H1 (cell line): ENCODE data around the gene PSMF1. TPM values are rescaled to one million over a fixed set of nuclear protein-coding genes. Genes with fewer than 3 reads are reported as not detected.

Source experiments
- CTCF ChIA-PET: fragments of 300-600 bp; sonication (Branson Sonifier 250); formaldehyde crosslinking; loops from one replicate; lab custom pipeline; 2021; ENCODE audit not compliant: partially characterized antibody; lab: Charles Lee
- POLR2A ChIA-PET: fragments of 300-600 bp; sonication (Branson Sonifier 250); formaldehyde crosslinking; loops from one replicate; lab custom pipeline; 2021; ENCODE audit warnings: inconsistent platforms; ENCODE audit not compliant: partially characterized antibody; lab: Charles Lee
- DNase-seq, 2 experiments: peaks; one replicate each; pipeline versions ENCODE4 v3.0.0 to v3.0.0-alpha.2; 2010 to 2022; ENCODE audit warnings: low spot score in 2 of 2, low read depth in 1 of 2, mixed read lengths in 1 of 2
- FAIRE-seq: peaks from 2 replicates; lab custom pipeline; 2011; peaks lifted over from hg19 to GRCh38; lab: Jason Lieb, UNC
- H2AFZ ChIP-seq: 2 replicates; pipeline ENCODE4 v1.8.1; 2012; ENCODE audit warnings: low read length, inconsistent platforms
- H2AK5ac ChIP-seq: 2 replicates; pipeline ENCODE4 v1.6.1; 2013; ENCODE audit warnings: low read depth, low read length
- H2BK120ac ChIP-seq: replicated peaks from 2 replicates; pipeline ENCODE3; 2013; ENCODE audit warnings: low read depth, low read length, inconsistent platforms
- H2BK12ac ChIP-seq: 2 replicates; pipeline ENCODE4 v1.6.1; 2013; ENCODE audit warnings: low read depth, low read length
- H2BK15ac ChIP-seq: 2 replicates; pipeline ENCODE4 v1.6.1; 2013; ENCODE audit warnings: low read length
- H2BK20ac ChIP-seq: 2 replicates; pipeline ENCODE4 v1.6.1; 2013; ENCODE audit warnings: low read length
- H2BK5ac ChIP-seq: 2 replicates; pipeline ENCODE4 v1.6.1; 2013; ENCODE audit warnings: low read depth, low read length
- H3K14ac ChIP-seq: 2 replicates; pipeline ENCODE4 v1.6.1; 2013; ENCODE audit warnings: inconsistent platforms; ENCODE audit not compliant: insufficient read length
- H3K18ac ChIP-seq: 2 replicates; pipeline ENCODE4 v1.6.1; 2013; ENCODE audit warnings: low read length; ENCODE audit errors: extremely low read depth
- H3K23ac ChIP-seq: 2 replicates; pipeline ENCODE4 v1.6.1; 2013; ENCODE audit warnings: inconsistent platforms; ENCODE audit not compliant: insufficient read length
- H3K23me2 ChIP-seq: 2 replicates; pipeline ENCODE4 v1.6.1; 2013; ENCODE audit warnings: low read depth, low read length
- H3K27ac ChIP-seq: 2 replicates; pipeline ENCODE4 v1.6.1; 2011; ENCODE audit warnings: low read depth, low read length, inconsistent platforms
- H3K27me3 ChIP-seq, 4 experiments: replicated peaks in 1 of 4; 1 replicate in 1 of 4; 2 replicates in 3 of 4; pipeline versions ENCODE4 v1.6.1 to v1.8.1; 2011 to 2013; ENCODE audit warnings: low read length in 3 of 4, mild to moderate bottlenecking in 3 of 4, inconsistent platforms in 2 of 4, mixed read lengths in 2 of 4, moderate library complexity in 1 of 4; ENCODE audit not compliant: control insufficient read depth in 3 of 4, insufficient read depth in 3 of 4; ENCODE audit errors: extremely low read depth in 1 of 4
- H3K36me3 ChIP-seq, 4 experiments: 2 replicates each; pipeline versions ENCODE4 v1.6.1 to v1.8.1; 2011 to 2013; ENCODE audit warnings: mild to moderate bottlenecking in 4 of 4, low read length in 3 of 4, moderate library complexity in 2 of 4, control low read depth in 1 of 4, inconsistent platforms in 1 of 4; ENCODE audit not compliant: insufficient read depth in 4 of 4, control insufficient read depth in 2 of 4
- H3K4ac ChIP-seq: replicated peaks from 2 replicates; pipeline ENCODE3; 2013; ENCODE audit warnings: low read length, low read depth, mixed read lengths, inconsistent platforms; ENCODE audit not compliant: insufficient read length
- H3K4me1 ChIP-seq, 4 experiments: replicated peaks in 1 of 4; 1 replicate in 1 of 4; 2 replicates in 3 of 4; pipeline versions ENCODE4 v1.6.1 to v1.8.1; 2011 to 2013; ENCODE audit warnings: low read length in 3 of 4, inconsistent platforms in 2 of 4, mixed read lengths in 1 of 4; ENCODE audit not compliant: insufficient read depth in 4 of 4, control insufficient read depth in 3 of 4
- H3K4me2 ChIP-seq, 2 experiments: 2 replicates each; pipeline versions ENCODE4 v1.6.1 to v1.8.1; 2011 to 2013; ENCODE audit warnings: low read depth in 2 of 2, low read length in 2 of 2, control low read depth in 1 of 2, inconsistent platforms in 1 of 2, mild to moderate bottlenecking in 1 of 2; ENCODE audit not compliant: insufficient read depth in 1 of 2
- H3K4me3 ChIP-seq, 4 experiments: fragments of 200-600, 300-600 bp in 1 of 4; sonication (generic), shearing (Covaris generic), sonication (Bioruptor Twin) in 1 of 4; 2 replicates each; pipeline versions ENCODE4 v1.5.1 to v1.8.1; 2011 to 2016; ENCODE audit warnings: low read length in 4 of 4, low read depth in 3 of 4, control low read depth in 2 of 4, inconsistent platforms in 2 of 4, mild to moderate bottlenecking in 2 of 4, mixed read lengths in 1 of 4, moderate library complexity in 1 of 4; ENCODE audit not compliant: insufficient read depth in 2 of 4; ENCODE audit errors: extremely low read depth in 1 of 4
- H3K56ac ChIP-seq: replicated peaks from 2 replicates; pipeline ENCODE3; 2013; ENCODE audit warnings: low read depth, mild to moderate bottlenecking, mixed read lengths, low read length, inconsistent platforms; ENCODE audit not compliant: insufficient read length
- H3K79me1 ChIP-seq: 2 replicates; pipeline ENCODE4 v1.6.1; 2013; ENCODE audit warnings: low read depth, low read length, control low read depth
- H3K79me2 ChIP-seq, 2 experiments: 2 replicates each; pipeline versions ENCODE4 v1.6.1 to v1.8.1; 2012 to 2013; ENCODE audit warnings: low read length in 2 of 2, mild to moderate bottlenecking in 2 of 2, inconsistent platforms in 1 of 2; ENCODE audit not compliant: insufficient read depth in 2 of 2, control insufficient read depth in 1 of 2
- H3K9ac ChIP-seq, 4 experiments: replicated peaks in 1 of 4; 1 replicate in 1 of 4; 2 replicates in 3 of 4; pipeline versions ENCODE4 v1.6.1 to v1.8.1; 2011 to 2013; ENCODE audit warnings: low read depth in 3 of 4, low read length in 3 of 4, control low read depth in 2 of 4, mild to moderate bottlenecking in 2 of 4, moderate library complexity in 2 of 4, inconsistent platforms in 1 of 4; ENCODE audit errors: extremely low read depth in 1 of 4
- H3K9me3 ChIP-seq, 2 experiments: 2 replicates each; pipeline versions ENCODE4 v1.6.1 to v1.8.1; 2012 to 2013; ENCODE audit warnings: mild to moderate bottlenecking in 2 of 2, moderate library complexity in 2 of 2, control low read depth in 1 of 2, inconsistent platforms in 1 of 2, low read depth in 1 of 2, low read length in 1 of 2, mixed read lengths in 1 of 2; ENCODE audit not compliant: insufficient read depth in 2 of 2
- H4K20me1 ChIP-seq, 2 experiments: replicated peaks in 1 of 2; 2 replicates each; pipeline versions ENCODE3 to v1.8.1; 2011 to 2013; ENCODE audit warnings: inconsistent platforms in 2 of 2, low read length in 2 of 2, mild to moderate bottlenecking in 1 of 2; ENCODE audit not compliant: insufficient read depth in 2 of 2, control insufficient read depth in 1 of 2
- H4K5ac ChIP-seq: 2 replicates; pipeline ENCODE4 v1.6.1; 2013; ENCODE audit warnings: low read length, low read depth, mixed read lengths, inconsistent platforms; ENCODE audit not compliant: insufficient read length
- H4K8ac ChIP-seq: 2 replicates; pipeline ENCODE4 v1.8.0; 2013; ENCODE audit warnings: mild to moderate bottlenecking, moderate library complexity, low read length, inconsistent platforms; ENCODE audit not compliant: insufficient read depth; ENCODE audit errors: extremely low read depth
- H4K91ac ChIP-seq: replicated peaks from 2 replicates; pipeline ENCODE3; 2013; ENCODE audit warnings: low read length, mixed read lengths, inconsistent platforms; ENCODE audit not compliant: insufficient read length
- BACH1 ChIP-seq: IDR thresholded peaks from 2 replicates; pipeline ENCODE4 v1.6.1; 2012; ENCODE audit warnings: low read length, improper control_type of control experiment
- CBX5 ChIP-seq: fragments of 300-800, 300-1000 bp; sonication (generic); IDR thresholded peaks from 2 replicates; pipeline ENCODE4 v1.7.1; 2016; ENCODE audit warnings: antibody characterized with exemption, low read length, low read depth
- EZH2 ChIP-seq: fragments of 200-600 bp; sonication (generic); IDR thresholded peaks from 2 replicates; pipeline ENCODE4 v1.7.1; 2012; ENCODE audit warnings: low read depth, mild to moderate bottlenecking, moderate library complexity, low read length, inconsistent platforms; ENCODE audit not compliant: severe bottlenecking
- GABPA ChIP-seq: IDR thresholded peaks from 2 replicates; pipeline ENCODE4 v1.6.1; 2011; ENCODE audit warnings: mild to moderate bottlenecking, low read length, moderate library complexity, borderline replicate concordance; ENCODE audit not compliant: insufficient read depth
- HDAC2 ChIP-seq, 2 experiments: fragments of 300-600 bp in 1 of 2; sonication (generic) in 1 of 2; IDR thresholded peaks; 2 replicates each; pipeline ENCODE4 v1.6.1; 2011 to 2012; ENCODE audit warnings: low read depth in 2 of 2, low read length in 2 of 2, mild to moderate bottlenecking in 2 of 2, moderate library complexity in 2 of 2, borderline replicate concordance in 1 of 2, inconsistent platforms in 1 of 2
- JUN ChIP-seq: IDR thresholded peaks from 2 replicates; pipeline ENCODE4 v1.6.1; 2011; ENCODE audit warnings: low read depth, mild to moderate bottlenecking, improper control_type of control experiment, low read length
- KDM4A ChIP-seq: IDR thresholded peaks from one replicate; pipeline ENCODE4 v1.7.1; 2012; ENCODE audit warnings: low read depth, mild to moderate bottlenecking, moderate library complexity, low read length, inconsistent platforms; ENCODE audit not compliant: severe bottlenecking
- SP4 ChIP-seq: IDR thresholded peaks from 2 replicates; pipeline ENCODE4 v1.6.1; 2012; ENCODE audit warnings: low read length, inconsistent platforms
- WGBS, 2 experiments: shearing (Covaris generic) in 1 of 2; methylation state at CpG; one replicate each; pipeline versions ENCODE4 v1.1.6 to v1.1.7; 2013 to 2015; ENCODE audit warnings: low lambda C conversion rate in 2 of 2, mixed read lengths in 2 of 2, inconsistent platforms in 1 of 2, low coverage in 1 of 2, missing lambda C conversion rate in 1 of 2; ENCODE audit not compliant: insufficient replicate concordance in 2 of 2, insufficient coverage in 1 of 2, insufficient read length in 1 of 2; ENCODE audit errors: extremely low coverage in 1 of 2, missing lambda C conversion rate in 1 of 2; 5-methylcytosine and 5-hydroxymethylcytosine counted together
- polyA plus RNA-seq, 7 experiments: library from polyadenylated mRNA; depleted of rRNA in 3 of 7; stranded (reverse) in 5 of 7; unstranded in 2 of 7; fragments of >200 nt in 5 of 7; fragments of 200-250 nt in 2 of 7; gene quantifications; 1 replicate in 5 of 7; 2 replicates in 1 of 7; 4 replicates in 1 of 7; pipeline versions ENCODE4 v1.2.1 to v1.2.3, GENCODE V29; 2011 to 2013; ENCODE audit warnings: missing spikeins in 2 of 7, mixed read lengths in 2 of 7
- total RNA-seq: library from RNA; stranded (reverse); fragmentation: NEBNext Ultra II Directional; extraction: Animal tissue kit (Norgen Biotek cat#: 25700); gene quantifications from 2 replicates; pipeline ENCODE4 v1.2.1, GENCODE V29; 2021

The PSMF1 gene
- total and polyA plus RNA-seq, 2 of the 8 experiments (the other 6 are each of a cell fraction or from before 2014, with no cell fraction given), result 106 to 159 TPM

DNA sequence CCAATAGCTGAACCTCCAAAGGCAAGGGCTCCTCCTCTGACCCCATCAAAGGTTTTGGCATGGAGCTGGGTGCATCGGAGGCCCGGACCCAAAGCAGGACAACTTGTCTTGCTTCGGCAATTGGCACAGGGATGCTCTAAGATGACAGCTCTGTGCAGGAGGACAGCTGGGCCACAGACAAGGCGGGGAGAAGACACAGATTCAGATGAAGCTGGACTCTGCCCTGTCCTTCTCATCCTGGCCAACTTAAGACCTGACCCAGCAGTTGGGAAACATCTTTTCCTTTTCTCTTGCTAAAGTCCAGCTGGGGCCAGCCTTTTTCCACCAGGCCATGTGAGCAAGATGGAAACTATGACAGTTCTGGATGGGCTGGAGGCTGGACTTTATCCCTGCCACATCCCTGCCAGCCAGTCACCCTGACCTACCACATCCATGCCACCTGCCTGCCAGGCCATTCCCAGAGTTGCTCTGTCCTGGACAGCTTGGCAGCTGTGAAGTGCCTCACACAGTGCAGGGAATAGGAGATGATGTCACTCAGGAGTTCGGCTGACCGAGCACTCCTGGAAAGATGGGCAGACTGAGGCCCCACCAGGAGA, 12.7 kb upstream of the PSMF1 start:
- Histone ChIP-seq H3K23me2 (no peaks in the 10 kb centered on the region), H3K79me2 (no peaks in the 10 kb centered on the region), H3K36me3 (no peaks in the 10 kb centered on the region), H2BK20ac (no peak overlapping the region), H4K91ac (no peak overlapping the region), H2BK120ac (no peak overlapping the region), H3K18ac (no peak overlapping the region), H3K4ac (no peak overlapping the region), H2BK12ac (no peak overlapping the region), H3K9ac (no peak overlapping the region), H3K9me3 (peaks cover 4 to 5% of the 10 kb centered on the region in 2 experiments; a peak in 1 of 4 replicates), H4K20me1 (no peaks in the 10 kb centered on the region), H3K56ac (no peak overlapping the region), H3K4me2 (no peak overlapping the region), H4K8ac (no peak overlapping the region), H2AFZ (no peak overlapping the region), H3K4me3 (no peak overlapping the region), H3K23ac (no peak overlapping the region), H2BK15ac (no peak overlapping the region), H3K14ac (no peak overlapping the region), H2BK5ac (no peak overlapping the region), H3K27me3 (0 out of 7 replicates have a peak, but pooled peaks cover 0 to 2% (median 0%) of the 10 kb centered on the region in 4 experiments), H3K79me1 (no peaks in the 10 kb centered on the region), H3K4me1 (no peaks in the 10 kb centered on the region), H3K27ac (no peak overlapping the region), H4K5ac (no peak overlapping the region), H2AK5ac (0 out of 2 replicates have a peak overlapping the region, but pooled peaks have one; percentile 41)
- WGBS, 2 experiments, result 94% methylated on average over 6 of the region's 6 CpGs; no CpG with 5 or more reads in 1 of the 2 experiments
- ChIA-PET CTCF (interaction anchor here (1.1 to 4.0 kb wide), 5 partner anchors 8 to 222 kb away, joined by 3 to 26 read pairs (median 3); no protein-coding TSS in a partner anchor), POLR2A (no interaction called here)
- no peak for TF ChIP-seq SP4
- TF ChIP-seq HDAC2 (IDR thresholded peaks at IDR 0.05; ENCODE audit: borderline replicate concordance in 1 of 2, low read depth in 2 of 2, low read length in 2 of 2), result no peak
- TF ChIP-seq GABPA, result no peak
- no peak for TF ChIP-seq BACH1
- no peak for TF ChIP-seq KDM4A
- TF ChIP-seq JUN, result no peak
- TF ChIP-seq EZH2, result no peak
- TF ChIP-seq CBX5, result no peak
- DNase-seq (no peak), FAIRE-seq (no peak)
